ENCODE results near the gene MTNR1B.

DNA sequence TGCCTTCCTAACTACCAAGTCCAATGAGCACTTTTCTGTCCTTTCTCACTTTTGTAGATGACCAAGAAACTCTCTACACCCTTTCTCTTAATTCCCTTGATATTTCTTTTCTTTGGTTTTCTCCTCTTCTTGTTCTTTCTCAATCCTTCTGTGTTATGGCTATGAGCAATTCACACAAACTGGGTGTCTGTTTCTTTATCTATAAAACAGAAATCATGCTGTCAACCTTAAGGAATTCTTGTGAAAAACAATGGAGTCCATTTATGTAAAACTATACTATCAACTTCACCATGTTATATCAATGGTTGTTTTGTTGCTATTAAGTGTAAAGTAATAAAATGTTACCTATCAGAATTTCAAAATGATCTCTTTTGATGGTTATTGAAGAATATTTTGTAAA is 7.2 kb downstream of the MTNR1B start:
- TF ChIP-seq EZH2phosphoT487 (IDR thresholded peaks at IDR 0.05; ENCODE audit: insufficient read depth, low read depth) (no peak), EZH2 (IDR thresholded peaks at IDR 0.05; ENCODE audit: insufficient read depth, poor library complexity, severe bottlenecking) (no peak)
